ENCODE results near the gene CPM.
A peak's percentile ranks its signal among the peaks of the same experiment; 100 is the strongest.
"Not testable (repeated sequence)": the region's sequence is repeated elsewhere in the genome, so short reads cannot be mapped to it uniquely, and the experiment has no call there.

Gene CPM

DNA sequence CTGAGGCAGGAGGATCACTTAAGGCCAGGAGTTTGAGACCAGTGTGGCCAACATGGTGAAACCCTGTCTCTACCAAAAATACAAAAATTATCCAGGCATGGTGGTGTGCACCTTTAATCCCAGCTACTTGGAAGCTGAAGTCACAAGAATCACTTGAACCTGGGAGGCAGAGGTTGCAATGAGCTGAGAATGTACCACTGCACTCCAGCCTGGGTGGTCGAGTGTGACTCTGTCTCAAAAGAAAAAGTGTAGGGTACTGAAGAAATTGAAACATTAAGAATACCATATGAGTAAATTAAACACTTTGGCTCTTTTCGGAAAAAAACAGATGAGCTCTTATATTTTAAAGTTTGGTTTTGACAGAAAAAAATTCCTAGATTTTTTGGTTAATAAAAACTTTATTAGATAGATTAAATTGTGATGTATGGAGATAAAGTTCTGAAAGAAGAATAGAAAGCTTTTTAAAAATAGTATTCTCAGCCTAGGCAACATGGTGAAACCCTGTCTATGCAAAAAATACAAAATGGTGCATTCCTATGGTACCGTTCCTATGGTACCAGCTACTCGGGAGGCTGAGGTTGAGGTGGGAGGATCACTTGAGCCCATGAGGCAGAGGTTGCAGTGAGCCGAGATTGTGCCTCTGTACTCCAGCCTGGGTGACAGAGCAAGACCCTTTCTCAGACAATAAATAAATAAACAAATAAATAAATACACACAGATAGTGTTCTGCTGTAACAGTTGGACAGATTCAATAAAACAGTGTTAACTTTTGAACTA lies 104.9 kb downstream of the CPM start:
- DNase-seq (ENCODE audit: low read depth) = no peak

GRCh38 chr12:68825569-68826217 lies 107.3 kb downstream of the CPM start:
- DNase-seq (ENCODE audit: low read depth) = no peak

DNA sequence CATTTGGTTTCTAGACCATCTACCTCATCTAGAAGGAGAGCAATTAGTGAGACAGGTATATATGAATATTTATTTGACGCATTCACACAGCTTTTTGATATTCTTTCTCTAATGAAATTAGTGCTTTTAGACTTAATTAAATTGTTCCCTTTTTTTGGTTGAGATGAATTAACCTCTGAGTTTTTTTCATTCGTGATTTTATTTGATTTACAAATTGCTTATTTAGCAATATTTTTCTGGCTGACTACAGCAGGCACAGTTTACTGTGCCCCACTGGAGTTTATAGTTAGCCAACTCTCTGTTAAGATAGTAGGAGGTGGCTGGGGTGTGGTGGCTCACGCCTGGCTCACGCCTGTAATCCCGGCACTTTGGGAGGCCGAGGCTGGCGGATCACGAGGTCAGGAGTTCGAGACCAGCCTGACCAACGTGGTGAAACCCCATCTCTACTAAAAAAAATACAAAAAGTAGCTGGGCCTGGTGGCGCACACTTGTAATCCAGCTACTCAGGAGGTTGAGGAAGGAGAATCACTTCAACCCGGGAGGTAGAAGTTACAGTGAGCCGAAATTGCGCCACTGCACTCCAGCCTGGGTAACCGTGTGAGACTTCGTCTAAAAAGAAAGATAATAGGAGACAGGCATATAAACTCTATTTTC lies 108.2 kb downstream of the CPM start:
- no peak for DNase-seq (ENCODE audit: low read depth)

DNA sequence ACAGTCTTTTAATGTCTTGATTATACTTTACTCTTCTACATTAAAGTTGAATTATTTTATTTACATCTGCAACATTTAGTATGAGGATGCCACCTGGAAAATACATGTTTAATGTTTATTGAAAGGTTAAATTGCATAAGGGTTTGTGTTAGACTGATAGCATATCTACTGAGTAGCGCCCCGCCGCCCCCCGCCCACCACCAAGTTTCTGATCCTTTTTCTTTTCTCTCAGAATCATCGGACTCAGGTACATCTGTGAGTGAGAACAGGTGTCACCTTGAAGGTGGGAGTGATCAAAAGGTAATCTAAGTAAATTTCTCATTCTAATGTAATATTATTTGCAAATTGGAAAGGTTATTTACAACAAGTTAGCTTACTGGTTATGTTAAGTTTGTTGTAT lies 108.8 kb downstream of the CPM start:
- DNase-seq (ENCODE audit: low read depth) = no peak

DNA sequence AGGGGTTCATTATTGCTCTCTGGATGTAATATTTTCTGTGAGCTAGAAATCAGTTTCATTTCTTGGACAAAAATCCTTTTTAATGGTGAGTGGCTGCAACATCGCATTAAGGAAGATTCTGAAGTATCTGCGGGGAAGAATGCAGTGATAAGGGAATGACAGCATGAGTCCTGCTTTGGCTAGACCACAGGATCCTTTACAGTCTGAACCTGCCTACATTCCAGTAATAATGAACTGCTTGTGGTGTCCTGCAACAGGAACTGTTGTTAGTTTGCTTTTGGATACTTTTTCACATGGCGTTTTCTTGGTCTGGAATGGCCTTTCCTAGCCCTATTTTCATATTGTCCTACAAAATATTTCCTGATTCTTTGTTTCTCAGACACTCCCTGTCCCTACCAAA lies 109.3 kb downstream of the CPM start:
- DNase-seq (ENCODE audit: low read depth) = peak; percentile 58

DNA sequence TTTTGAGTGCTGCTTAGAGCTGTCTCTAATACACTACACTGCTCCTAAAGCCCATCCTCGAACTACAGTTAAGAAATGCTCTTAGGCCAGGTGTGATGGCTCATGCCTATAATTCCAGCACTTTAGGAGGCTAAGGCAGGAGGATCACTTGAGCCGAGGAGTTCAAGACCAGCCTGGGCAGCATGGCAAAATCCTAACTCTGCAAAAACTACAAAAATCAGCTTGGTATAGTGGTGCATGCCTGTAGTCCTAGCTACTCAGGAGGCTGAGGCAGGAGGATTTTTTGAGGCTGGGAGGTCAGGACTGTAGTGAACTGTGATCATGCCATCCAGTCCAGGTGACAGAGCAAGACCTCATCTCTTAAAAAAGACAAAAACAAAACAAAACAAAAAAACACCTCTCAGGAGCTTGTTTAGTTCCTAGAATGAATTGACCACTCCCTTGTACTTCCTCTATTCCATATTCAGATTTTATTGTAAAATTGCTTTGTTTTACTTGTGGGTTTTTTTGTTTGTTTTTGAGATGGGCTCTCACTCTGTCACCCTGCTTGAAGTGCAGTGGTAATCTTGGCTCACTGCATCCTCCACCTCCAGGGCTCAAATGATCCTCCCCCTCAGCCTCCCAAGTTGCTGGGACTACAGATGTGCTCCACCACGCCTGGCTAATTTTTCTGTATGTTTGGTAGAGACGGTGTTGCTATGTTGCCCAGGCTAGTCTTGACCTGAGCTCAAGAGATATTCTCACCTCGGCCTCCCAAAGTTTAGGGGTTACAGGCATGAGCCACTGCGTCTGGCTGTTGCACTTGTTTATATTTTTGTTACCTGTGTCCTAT lies 111.4 kb downstream of the CPM start:
- no peak for DNase-seq (ENCODE audit: low read depth)

GRCh38 chr12:68819481-68819880 lies 113.5 kb downstream of the CPM start:
- DNase-seq (ENCODE audit: low read depth) = not testable (repeated sequence)

DNA sequence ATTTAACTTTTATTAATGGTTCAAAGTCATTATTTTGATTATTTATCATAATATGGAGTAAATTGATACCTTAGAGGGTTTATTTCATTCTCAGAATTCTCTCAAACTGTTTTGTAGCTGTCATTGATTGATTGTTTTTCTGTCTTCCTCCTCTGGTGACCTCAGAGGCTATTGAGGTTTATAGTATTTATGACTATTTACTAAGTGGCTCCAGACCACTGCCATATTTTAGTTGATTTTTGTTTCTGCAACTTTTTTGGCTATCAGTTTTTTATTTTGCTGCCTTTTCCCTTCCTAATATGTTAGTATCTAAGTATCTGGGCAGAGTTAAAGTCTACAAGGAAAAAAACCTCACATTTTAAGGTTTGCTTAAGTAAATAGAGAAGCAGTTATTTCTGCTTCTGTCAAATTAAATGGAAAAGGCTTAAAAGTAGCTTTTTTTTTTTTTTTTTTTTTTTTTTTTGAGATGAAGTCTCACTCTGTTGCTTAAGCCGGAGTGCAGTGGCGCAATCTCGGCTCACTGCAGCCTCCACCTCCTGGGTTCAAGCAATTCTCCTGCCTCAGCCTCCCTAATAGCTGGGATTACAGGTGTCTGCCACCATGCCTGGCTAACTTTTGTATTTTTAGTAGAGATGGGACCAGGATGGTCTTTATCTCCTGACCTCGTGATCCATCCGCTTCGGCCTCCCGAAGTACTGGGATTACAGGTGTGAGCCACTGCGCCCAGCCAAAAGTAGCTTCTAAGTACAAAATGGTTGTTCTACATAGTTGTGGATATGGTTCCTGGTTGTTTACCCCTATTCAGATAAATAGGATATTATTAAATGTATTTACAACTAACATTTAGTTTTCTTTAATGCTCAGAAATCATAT lies 116.8 kb downstream of the CPM start:
- DNase-seq (ENCODE audit: low read depth) = no peak

GRCh38 chr12:68815232-68815927 lies 117.6 kb downstream of the CPM start:
- no peak for DNase-seq (ENCODE audit: low read depth)

DNA sequence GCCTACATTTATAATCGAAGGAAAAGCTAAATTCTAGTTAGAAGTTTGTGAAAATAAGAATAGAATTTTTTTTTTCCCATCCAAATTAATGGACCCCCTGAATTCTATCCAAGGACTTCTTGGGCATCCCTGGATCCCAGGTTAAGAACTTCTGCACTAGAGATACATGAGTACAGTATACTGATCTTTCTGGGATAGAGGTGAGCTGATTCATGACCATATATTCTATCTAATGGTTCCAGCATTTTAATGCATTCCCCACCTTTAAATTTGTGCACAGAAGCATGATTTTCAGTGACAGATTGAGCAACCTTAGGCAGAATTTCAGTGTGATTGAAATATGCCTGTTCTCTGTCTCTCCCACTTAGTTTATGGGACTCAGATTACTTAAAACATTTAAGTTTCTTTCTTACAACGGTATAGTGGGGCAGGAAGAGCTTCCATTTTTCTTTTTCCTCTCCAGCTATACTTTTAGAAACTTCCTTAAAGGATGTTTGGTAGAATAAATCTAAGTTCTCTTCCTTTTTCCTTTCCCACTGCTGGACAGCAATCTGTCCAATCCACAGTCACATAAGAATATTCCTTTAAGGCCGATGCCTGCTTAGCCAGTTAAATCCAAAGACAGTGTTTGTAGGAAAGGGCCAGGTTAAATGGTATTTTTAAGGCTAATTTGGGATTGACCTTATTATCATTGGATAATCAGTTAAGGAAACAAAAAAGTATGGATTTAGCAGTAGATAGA lies 118.3 kb downstream of the CPM start:
- DNase-seq (ENCODE audit: low read depth) = no peak

- DNase-seq (ENCODE audit: low read depth) = no peak
Observed at GRCh38 chr12:68813242-68813593, 119.8 kb downstream of the CPM start.

- DNase-seq (ENCODE audit: low read depth) = no peak
Observed at GRCh38 chr12:68812553-68813241, 120.3 kb downstream of the CPM start.

DNA sequence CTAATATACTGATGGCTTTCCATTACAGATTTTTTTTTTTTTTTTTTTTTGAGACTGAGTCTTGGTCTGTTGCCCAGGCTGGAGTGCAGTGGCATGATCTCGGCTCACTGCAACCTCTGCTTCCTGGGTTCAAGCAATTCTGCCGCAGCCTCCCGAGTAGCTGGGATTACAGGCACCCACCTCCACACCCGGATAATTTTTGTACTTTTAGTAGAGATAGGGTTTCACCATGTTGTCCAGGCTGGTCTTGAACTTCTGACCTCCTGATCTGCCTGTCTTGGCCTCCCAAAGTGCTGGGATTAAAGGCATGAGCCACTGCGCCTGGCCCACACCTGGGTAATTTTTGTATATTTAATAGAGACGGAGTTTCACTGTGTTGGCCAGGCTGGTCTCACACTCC lies 121.4 kb downstream of the CPM start:
- DNase-seq (ENCODE audit: low read depth) = not testable (repeated sequence)

- not testable (repeated sequence) for DNase-seq (ENCODE audit: low read depth)
Observed at GRCh38 chr12:68810027-68810389, 123.0 kb downstream of the CPM start.

- no peak for DNase-seq (ENCODE audit: low read depth)
Observed at GRCh38 chr12:68809190-68810026, 123.6 kb downstream of the CPM start.

- DNase-seq (ENCODE audit: low read depth) = peak; percentile 90
Observed at GRCh38 chr12:68808388-68809189, 124.4 kb downstream of the CPM start.

GRCh38 chr12:68807576-68808387 lies 125.2 kb downstream of the CPM start, which contains the start of gene MDM2:
Gene MDM2, plus strand, starts transcription at chr12:68808177. Its CDS starts 301 bp downstream, at chr12:68808478.
- DNase-seq (ENCODE audit: low read depth) = no peak
